B cell (primary cell): Measurements from ENCODE around the gene SHOX.

Source experiments
- CTCF ChIP-seq: fragments of 200-600 bp; IDR thresholded peaks from one replicate; pipeline ENCODE4 v1.8.0; 2022; ENCODE audit warnings: antibody characterized with exemption, mild to moderate bottlenecking
- EZH2 ChIP-seq: IDR thresholded peaks from 2 replicates; pipeline ENCODE4 v1.6.1; 2012; ENCODE audit warnings: borderline replicate concordance, low read depth, mild to moderate bottlenecking, moderate library complexity, low read length; ENCODE audit not compliant: insufficient read depth, poor library complexity, severe bottlenecking

GRCh38 chrX:650324-650723 is 19.7 kb downstream of the SHOX start:
- TF ChIP-seq EZH2 = no peak
- no peak for TF ChIP-seq CTCF
